HUES6 (cell line): ENCODE results near the gene TTC9.

Experiments used
- H3K27ac ChIP-seq: 2 replicates; pipeline ENCODE4 v1.7.0; 2013; ENCODE audit warnings: low read depth, mild to moderate bottlenecking, low read length, inconsistent platforms
- H3K27me3 ChIP-seq: 2 replicates; pipeline ENCODE4 v1.6.1; 2013; ENCODE audit warnings: low read length; ENCODE audit not compliant: control insufficient read depth, insufficient read depth
- H3K36me3 ChIP-seq: 2 replicates; pipeline ENCODE4 v1.6.1; 2013; ENCODE audit warnings: low read length; ENCODE audit not compliant: control insufficient read depth, insufficient read depth
- H3K4me1 ChIP-seq: 2 replicates; pipeline ENCODE4 v1.6.1; 2013; ENCODE audit warnings: low read length; ENCODE audit not compliant: control insufficient read depth, insufficient read depth
- H3K4me3 ChIP-seq: 2 replicates; pipeline ENCODE4 v1.5.1; 2013; ENCODE audit warnings: low read depth, low read length
- H3K9ac ChIP-seq: one replicate; pipeline ENCODE4 v1.6.1; 2013; ENCODE audit warnings: mild to moderate bottlenecking, low read length
- H3K9me3 ChIP-seq: 2 replicates; pipeline ENCODE4 v1.6.1; 2013; ENCODE audit warnings: low read depth, low read length; ENCODE audit not compliant: control insufficient read depth, insufficient read depth

Gene TTC9

DNA sequence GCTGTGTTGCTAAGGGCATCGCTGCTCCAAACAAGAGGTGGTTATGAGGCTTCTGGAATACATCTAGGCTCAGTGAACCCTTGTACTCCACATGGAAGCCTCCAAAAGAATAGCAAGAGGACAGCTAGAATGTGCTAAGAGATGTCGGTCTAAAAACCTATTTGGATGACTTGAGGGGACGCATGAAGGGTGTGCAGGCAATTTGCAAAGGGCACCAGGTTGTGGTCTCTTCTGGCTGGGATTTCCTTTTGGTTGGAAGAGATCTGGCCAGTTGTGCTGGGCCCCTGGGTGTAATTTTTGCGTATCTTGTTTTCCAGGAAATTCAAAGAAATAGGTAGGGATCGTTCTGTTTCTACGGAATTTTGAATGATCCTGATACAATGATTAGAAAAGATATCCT lies 4.2 kb downstream of the TTC9 start:
- Histone ChIP-seq H3K9me3 (no peaks in the 10 kb centered on the region), H3K4me3 (no peak overlapping the region), H3K4me1 (peaks cover 46% of the 10 kb centered on the region), H3K9ac (no peak overlapping the region), H3K27ac (peak overlapping the region; percentile 84; the same call in 1 of the 2 replicates), H3K27me3 (peaks cover 20% of the 10 kb centered on the region), H3K36me3 (no peaks in the 10 kb centered on the region; the same call in 1 of the 2 replicates)

DNA sequence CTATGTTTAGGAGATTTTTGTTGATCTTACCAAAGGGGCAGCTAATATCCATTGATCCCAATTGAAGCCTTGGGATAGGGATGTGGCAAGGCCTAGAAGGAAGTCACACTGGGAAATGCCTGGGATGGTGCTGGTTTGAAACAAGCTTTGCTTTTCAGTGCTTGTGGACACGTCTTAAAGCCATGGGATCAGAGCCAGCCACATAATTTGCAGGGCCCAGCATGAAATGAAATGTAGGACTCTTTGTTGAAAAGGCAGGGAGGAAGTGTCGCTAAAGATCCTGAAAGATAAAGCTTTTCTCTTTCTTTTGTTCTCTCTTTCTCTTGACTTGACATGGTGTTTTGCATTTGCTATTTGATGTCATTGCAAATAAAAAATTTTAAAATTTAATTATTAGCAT lies 5.0 kb downstream of the TTC9 start:
- Histone ChIP-seq H3K27me3 (peaks cover 16% of the 10 kb centered on the region), H3K36me3 (no peaks in the 10 kb centered on the region; the same call in 1 of the 2 replicates), H3K27ac (peak overlapping the region; percentile 84), H3K4me1 (peaks cover 46% of the 10 kb centered on the region), H3K9me3 (no peaks in the 10 kb centered on the region), H3K9ac (no peak overlapping the region), H3K4me3 (no peak overlapping the region)

DNA sequence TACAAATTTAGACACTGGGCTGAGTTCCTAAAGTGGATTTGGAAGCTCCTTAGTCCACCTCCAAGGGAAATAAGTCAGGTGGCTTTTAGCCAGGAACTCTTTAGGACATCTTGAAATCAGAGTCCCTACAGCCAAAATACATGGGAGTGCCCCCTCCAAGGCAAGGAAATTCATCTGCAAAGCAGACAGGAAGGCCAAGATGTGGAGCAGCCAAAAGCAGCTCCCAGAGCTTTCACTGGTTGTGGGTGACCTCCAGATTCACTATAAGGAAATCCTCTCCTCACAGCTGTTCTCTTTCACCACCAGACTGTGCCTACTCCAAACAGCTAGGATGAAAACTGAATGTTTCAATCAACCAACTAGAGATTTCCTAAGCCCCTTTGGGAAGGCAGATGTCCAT lies 6.6 kb downstream of the TTC9 start:
- Histone ChIP-seq H3K4me3 (no peak overlapping the region), H3K27me3 (peaks cover 3% of the 10 kb centered on the region; the same call in 1 of the 2 replicates), H3K4me1 (peaks cover 47% of the 10 kb centered on the region), H3K9ac (no peak overlapping the region), H3K9me3 (no peaks in the 10 kb centered on the region), H3K36me3 (no peaks in the 10 kb centered on the region; the same call in 1 of the 2 replicates), H3K27ac (no peak overlapping the region)

DNA sequence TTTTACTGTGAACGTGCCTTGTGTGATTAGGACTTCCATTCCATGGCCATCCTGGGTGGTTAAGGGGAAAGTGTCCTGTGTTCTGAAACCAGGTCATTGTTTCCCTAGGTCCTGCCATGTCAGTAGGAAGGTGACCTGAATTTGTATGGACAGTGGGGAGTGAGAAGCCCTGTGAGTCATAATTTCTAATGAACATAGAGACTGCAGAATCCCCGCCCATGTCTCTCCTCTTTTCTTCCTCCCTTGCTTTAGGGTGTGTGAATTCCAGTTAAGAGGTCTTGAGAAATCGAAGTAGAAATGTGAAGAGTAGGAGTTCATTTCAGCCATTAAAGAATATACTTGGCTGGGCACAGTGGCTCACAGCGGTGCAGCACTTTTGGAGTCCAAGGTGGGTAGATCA lies 8.1 kb downstream of the TTC9 start:
- no peak overlapping the region for H3K4me3 ChIP-seq
- H3K9ac ChIP-seq, result no peak overlapping the region
- no peaks in the 10 kb centered on the region; the same call in 1 of the 2 replicates for H3K36me3 ChIP-seq
- no peaks in the 10 kb centered on the region for H3K27me3 ChIP-seq
- H3K9me3 ChIP-seq, result no peaks in the 10 kb centered on the region
- H3K4me1 ChIP-seq, result peaks cover 49% of the 10 kb centered on the region
- no peak overlapping the region for H3K27ac ChIP-seq

DNA sequence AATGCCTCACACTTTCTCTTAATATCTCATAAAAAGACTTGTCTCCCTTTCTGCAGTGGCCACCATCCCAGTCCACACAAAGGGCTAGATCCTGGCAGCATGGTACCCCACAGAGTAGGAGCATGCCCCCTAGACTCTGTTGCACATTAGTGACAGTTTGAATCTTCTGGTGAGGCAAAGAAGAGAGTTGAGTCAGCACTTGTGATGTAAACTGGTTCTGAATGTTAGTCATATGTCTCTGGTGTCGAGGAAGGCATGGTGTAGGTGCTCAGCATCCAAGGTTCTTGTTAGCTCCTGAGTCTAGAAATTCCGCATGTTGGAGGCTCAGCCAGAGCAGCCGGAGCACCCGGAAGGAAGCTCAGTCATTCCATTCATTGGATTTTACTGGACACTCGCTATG lies 9.8 kb downstream of the TTC9 start:
- Histone ChIP-seq H3K27ac (no peak overlapping the region), H3K9ac (no peak overlapping the region), H3K36me3 (no peaks in the 10 kb centered on the region; the same call in 1 of the 2 replicates), H3K9me3 (no peaks in the 10 kb centered on the region), H3K27me3 (no peaks in the 10 kb centered on the region), H3K4me1 (peaks cover 52% of the 10 kb centered on the region), H3K4me3 (no peak overlapping the region)

DNA sequence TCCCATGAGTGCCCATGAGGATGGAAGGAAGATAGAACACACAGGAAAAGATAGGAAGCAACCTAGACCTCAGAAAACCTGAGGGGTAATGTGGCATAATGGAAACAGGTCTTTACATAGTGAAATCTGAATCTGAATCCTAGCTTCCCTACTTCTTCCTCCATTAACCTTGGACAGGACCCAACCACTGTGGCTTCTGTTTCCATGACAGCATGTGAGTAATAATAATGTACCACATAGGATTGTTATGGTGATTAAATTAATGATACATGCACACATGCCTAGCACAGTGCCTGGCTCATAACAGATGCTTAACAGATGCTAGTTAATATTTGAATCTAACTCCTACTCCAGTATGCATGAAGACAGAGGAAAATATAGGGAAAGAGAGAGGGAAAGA lies 11.2 kb downstream of the TTC9 start:
- Histone ChIP-seq H3K36me3 (no peaks in the 10 kb centered on the region; the same call in 1 of the 2 replicates), H3K27ac (no peak overlapping the region), H3K9ac (no peak overlapping the region), H3K9me3 (no peaks in the 10 kb centered on the region), H3K27me3 (no peaks in the 10 kb centered on the region), H3K4me3 (no peak overlapping the region), H3K4me1 (peaks cover 38% of the 10 kb centered on the region)

DNA sequence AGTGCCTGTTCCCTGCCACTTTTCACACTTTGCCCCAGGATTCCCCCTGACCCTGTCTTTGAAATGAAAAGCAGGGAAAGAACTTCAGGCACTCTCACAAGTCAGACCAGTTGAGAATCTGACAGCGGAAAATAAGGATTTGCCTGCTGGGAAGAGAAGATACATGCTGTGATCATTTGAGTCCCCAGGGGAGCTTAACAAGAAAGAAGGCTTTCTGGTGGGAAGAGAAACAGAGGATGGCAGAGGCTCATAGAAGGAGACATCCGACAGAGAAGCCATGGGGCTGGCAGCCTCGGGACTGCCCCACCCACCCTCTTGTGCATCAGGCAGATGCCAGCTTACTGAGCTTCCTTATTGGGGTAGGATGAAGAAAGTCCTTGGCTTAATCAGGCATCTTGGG lies 11.9 kb downstream of the TTC9 start:
- no peak overlapping the region for H3K4me3 ChIP-seq
- no peaks in the 10 kb centered on the region for H3K27me3 ChIP-seq
- H3K36me3 ChIP-seq, result no peaks in the 10 kb centered on the region; the same call in 1 of the 2 replicates
- peaks cover 35% of the 10 kb centered on the region for H3K4me1 ChIP-seq
- no peak overlapping the region for H3K9ac ChIP-seq
- no peaks in the 10 kb centered on the region for H3K9me3 ChIP-seq
- H3K27ac ChIP-seq, result no peak overlapping the region

DNA sequence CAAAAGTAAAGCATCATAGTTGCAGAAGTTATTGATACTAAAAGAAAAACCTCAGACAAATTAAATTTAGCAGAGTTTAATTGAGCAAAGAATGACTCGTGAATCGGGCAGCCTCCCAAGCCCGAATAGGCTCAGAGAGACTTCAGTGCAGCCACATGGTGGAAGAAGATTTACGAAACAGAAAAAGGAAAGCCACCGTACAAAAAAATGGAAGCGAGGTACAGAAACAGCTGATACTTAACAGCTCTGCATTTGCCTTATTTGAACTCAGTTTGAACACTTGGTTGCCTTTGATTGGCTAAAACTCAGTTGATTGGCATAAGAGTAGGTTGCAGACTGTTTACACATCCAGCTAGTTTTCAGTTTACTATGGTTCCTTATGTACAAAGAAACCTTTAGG lies 12.9 kb downstream of the TTC9 start:
- H3K36me3 ChIP-seq, result no peaks in the 10 kb centered on the region; the same call in 1 of the 2 replicates
- H3K9me3 ChIP-seq, result no peaks in the 10 kb centered on the region
- H3K27ac ChIP-seq, result peak overlapping the region; percentile 60; the same call in 1 of the 2 replicates
- peaks cover 44% of the 10 kb centered on the region for H3K4me1 ChIP-seq
- no peaks in the 10 kb centered on the region for H3K27me3 ChIP-seq
- no peak overlapping the region for H3K9ac ChIP-seq
- H3K4me3 ChIP-seq, result no peak overlapping the region

DNA sequence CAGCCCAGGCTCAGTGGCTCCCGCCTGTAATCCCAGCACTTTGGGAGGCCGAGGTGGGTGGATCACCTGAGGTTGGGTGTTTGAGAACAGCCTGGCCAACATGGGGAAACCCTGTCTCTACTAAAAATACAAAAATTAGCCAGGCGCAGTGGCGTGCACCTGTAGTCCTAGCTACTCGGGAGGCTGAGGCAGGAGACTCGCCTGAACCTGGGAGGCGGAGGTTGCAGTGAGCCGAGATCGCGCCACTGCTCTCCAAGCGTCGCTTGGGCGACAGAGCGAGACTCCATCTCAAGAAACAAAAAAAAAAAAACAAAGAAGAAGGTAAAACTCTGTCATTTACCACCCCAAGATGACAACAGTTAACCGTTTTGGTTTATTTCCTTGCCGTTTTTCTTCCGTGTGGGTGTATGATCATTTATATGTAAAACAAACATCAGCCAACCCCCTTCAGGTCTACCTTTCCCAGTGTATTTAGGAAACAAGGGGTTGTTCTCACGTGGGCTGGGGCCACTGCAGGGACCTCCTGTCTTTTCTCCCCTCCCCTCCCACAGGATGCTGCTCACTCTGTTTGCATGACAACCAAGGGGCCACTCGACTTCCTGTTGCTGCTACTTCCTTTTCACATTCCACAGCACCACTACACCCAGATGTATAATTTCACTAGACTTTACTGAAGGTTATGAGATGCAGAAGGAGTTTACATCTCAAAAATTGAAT lies 13.6 kb downstream of the TTC9 start:
- peak overlapping the region; percentile 62 for H3K27ac ChIP-seq
- H3K9ac ChIP-seq, result peak overlapping the region; percentile 9
- H3K4me1 ChIP-seq, result peaks cover 44% of the 10 kb centered on the region
- no peaks in the 10 kb centered on the region for H3K27me3 ChIP-seq
- no peak overlapping the region for H3K4me3 ChIP-seq
- H3K9me3 ChIP-seq, result no peaks in the 10 kb centered on the region
- H3K36me3 ChIP-seq, result no peaks in the 10 kb centered on the region; the same call in 1 of the 2 replicates

DNA sequence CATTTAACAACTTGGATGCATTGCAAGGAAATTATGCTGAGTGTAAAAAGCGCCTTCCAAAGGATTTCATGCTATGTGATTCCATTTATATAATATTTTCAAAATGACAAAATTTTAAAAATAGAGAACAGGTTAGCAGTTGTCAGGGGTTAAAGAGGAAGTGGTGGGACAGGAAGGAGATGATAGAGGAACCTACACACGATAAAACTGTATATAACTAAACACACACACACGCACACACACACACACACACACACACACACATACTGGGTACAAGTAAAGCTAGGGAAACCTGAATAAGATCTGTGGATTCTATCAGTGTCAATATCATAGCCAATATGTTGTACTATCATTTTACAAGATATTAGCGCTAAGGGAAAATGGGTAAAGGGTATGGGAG lies 17.2 kb downstream of the TTC9 start:
- no peak overlapping the region for H3K27ac ChIP-seq
- H3K9me3 ChIP-seq, result no peaks in the 10 kb centered on the region
- H3K9ac ChIP-seq, result no peak overlapping the region
- no peaks in the 10 kb centered on the region for H3K27me3 ChIP-seq
- peaks cover 40% of the 10 kb centered on the region for H3K4me1 ChIP-seq
- no peak overlapping the region for H3K4me3 ChIP-seq
- H3K36me3 ChIP-seq, result no peaks in the 10 kb centered on the region; the same call in 1 of the 2 replicates

DNA sequence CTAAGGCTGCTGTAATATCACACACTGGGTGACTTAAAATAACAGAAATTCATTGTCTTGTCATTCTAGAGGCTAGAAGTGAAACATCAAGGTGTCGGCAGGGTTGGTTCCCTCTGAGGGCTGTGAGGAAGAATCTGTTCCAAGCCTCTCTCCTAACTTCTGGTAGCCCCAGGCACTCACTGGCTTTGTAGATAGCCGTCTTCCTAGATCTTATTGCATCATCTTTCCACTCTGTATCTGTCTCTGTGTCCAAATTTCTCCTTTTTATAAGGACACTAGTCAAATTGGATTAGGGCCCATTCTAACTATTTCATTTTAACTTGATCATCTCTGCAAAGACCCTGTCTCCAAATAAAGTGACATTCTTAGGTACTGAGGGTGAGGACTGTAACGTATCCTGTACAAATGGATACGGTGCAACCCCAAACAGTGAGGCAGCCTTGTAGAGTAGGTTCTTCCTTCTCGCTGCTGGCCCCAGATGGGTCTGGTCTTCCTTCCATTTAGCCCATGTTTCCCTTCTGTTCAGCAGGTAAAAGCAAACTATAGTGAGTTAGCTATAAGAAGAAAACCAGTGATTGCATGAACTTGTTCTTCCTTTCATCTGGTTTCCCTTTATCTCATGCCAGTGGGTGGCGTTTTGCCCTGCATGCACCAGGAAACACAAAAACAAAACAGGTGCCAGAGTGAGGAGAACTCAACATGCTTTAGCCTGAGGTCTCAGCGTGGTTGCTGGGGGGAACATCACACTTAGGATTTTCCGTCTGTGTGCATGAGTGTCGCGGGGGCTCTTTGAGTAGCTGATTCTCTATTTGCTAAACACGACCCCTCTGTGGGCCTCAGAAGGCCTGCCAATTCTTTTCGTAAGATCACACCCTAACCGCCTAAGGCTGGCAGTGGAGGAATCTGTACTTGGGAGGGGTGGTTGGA lies 19.5 kb downstream of the TTC9 start:
- Histone ChIP-seq H3K27ac (no peak overlapping the region), H3K9me3 (no peaks in the 10 kb centered on the region), H3K9ac (no peak overlapping the region), H3K4me1 (peaks cover 34% of the 10 kb centered on the region), H3K36me3 (no peaks in the 10 kb centered on the region; the same call in 1 of the 2 replicates), H3K4me3 (no peak overlapping the region), H3K27me3 (no peaks in the 10 kb centered on the region)
